Ramos (cell line): ENCODE results near the gene ITPR2.
"Not testable (repeated sequence)": the region's sequence is repeated elsewhere in the genome, so short reads cannot be mapped to it uniquely, and the experiment has no call there.

ENCODE experiments used
- in situ Hi-C: fragments of 300-500 bp; cut with MboI; formaldehyde crosslinking; loops from one replicate; pipeline ENCODE4 v1.14.3; 2022; ENCODE audit warnings: low sequenced_read_pairs; ENCODE audit not compliant: unreplicated experiment

The ITPR2 gene

GRCh38 chr12:26737487-26738030 is 95.4 kb downstream of the ITPR2 start:
- in situ Hi-C loops, result no loop called here

- in situ Hi-C loops, result no loop called here
Observed at GRCh38 chr12:26736563-26737486, 96.2 kb downstream of the ITPR2 start.

DNA sequence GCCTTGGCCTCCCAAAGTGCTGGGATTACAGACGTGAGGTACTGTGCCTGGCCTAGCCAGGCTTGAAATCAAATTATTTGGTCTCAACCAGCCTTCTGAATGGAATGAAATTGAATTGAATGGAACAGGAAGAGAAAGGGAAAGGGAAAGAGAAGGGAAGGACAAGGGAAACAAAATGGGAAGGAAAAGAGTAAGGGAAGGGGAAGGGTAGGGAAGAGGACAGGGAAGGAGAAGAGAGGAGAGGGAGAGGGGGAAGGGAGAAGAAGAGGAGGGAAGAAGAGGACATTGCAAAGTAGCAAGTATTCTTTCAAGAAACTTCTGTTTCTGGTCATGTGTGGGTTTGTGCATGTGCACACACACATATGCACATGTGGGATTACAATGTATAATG is 97.8 kb downstream of the ITPR2 start:
- in situ Hi-C loops, result no loop called here

GRCh38 chr12:26734510-26735248 is 98.3 kb downstream of the ITPR2 start:
- in situ Hi-C loops, result no loop called here

- in situ Hi-C loops, result no loop called here
Observed at GRCh38 chr12:26732005-26732908, 100.7 kb downstream of the ITPR2 start.

- in situ Hi-C loops, result no loop called here
Observed at GRCh38 chr12:26730481-26731350, 102.3 kb downstream of the ITPR2 start.

DNA sequence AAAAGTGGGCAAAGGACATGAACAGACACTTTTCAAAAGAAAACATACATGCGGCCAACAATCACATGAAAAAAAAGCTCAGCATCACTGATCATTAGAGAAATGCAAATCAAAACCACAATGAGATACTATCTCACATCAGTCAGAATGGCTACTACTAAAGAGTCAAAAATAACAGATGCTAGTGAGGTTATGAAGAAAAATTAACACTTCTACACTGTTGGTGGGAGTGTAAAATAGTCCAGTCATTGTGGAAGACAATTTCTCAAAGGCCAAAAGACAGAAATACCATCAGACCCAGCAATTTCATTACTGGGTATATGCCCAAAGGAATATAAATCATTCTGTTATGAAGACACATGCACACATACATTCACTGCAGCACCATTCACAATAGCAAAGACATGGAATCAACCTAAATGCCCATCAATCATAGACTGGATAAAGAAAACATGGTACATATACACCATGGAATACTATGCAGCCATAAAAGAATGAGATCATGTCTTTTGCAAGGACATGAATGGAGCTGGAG is 103.8 kb downstream of the ITPR2 start:
- in situ Hi-C loops, result not testable (repeated sequence)

DNA sequence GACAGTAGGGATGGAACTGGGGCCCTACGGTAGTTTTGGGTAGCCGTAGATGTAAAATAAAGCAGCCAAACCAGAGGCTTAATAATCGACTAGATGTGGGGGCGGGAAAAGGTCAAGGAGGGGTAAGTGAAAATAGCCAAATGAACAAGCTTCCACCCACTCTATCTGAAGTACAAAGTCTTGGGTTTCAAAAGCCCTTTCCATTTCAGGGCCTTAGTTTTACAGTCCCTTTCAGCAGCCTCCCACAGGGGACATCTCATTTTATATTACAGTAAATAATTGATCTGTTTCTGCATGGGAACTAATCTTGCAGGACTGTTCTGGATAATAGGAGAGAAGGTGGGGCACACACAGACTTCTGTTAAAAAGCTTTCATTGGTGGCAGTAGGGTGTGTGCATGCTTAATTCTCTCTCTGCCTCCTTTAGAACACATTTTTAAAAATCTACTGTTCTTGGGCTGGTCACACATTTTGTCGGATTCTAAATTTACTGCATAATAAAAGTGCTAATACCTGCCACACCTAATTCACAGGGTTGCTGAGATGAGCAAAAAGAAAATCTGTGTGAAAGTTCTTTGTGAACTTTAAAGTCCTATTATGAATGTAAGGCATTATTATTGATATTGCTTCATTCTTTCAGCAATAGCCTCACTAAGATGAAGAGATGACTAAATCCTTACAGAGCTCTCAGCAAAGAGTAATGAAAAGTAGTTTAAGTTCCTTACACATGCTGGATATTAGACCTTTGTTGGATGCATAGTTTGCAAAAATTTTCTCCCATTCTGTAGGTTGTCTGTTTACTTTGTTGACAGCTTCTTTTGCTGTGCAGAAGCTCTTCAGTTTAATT is 104.6 kb downstream of the ITPR2 start:
- in situ Hi-C loops, result no loop called here

GRCh38 chr12:26727482-26728204 is 105.4 kb downstream of the ITPR2 start:
- in situ Hi-C loops, result no loop called here

DNA sequence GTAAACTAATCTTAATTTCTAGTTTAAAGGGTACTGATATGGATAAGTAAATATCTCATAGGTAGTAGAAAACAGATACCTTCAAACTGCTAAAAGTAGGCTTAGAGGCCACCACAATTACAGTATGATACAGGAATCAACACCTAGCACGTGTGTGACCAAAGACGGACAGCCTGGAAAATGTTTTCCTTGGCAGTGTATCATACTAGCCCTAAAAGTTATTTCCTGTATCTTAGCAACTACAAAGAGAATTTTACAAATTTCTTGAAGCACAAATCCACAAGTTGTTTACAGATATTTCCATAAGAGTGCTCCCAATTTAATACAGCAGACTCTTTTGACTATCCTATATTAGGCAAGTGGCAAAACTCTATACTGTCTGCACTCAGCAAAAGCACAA is 106.0 kb downstream of the ITPR2 start:
- in situ Hi-C loops, result no loop called here

GRCh38 chr12:26725276-26725916 is 107.6 kb downstream of the ITPR2 start:
- in situ Hi-C loops, result no loop called here

DNA sequence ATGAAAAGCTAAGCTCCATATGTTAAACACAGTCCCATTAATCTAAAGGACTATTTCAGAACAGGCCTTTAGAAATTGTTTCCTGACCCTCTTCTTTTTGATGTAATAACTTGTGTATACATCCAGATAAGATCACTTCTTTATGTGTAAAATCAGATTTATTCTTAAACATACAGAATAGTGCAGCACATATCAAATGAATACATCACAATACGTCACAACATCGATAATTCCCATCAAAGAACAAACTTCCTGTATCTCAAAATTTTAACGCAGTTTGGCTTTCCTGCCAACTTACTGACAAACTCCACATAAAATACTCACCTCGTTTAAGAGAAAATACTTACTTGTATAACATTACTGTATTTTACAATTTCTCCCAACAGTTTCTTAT is 108.7 kb downstream of the ITPR2 start:
- in situ Hi-C loops, result no loop called here

DNA sequence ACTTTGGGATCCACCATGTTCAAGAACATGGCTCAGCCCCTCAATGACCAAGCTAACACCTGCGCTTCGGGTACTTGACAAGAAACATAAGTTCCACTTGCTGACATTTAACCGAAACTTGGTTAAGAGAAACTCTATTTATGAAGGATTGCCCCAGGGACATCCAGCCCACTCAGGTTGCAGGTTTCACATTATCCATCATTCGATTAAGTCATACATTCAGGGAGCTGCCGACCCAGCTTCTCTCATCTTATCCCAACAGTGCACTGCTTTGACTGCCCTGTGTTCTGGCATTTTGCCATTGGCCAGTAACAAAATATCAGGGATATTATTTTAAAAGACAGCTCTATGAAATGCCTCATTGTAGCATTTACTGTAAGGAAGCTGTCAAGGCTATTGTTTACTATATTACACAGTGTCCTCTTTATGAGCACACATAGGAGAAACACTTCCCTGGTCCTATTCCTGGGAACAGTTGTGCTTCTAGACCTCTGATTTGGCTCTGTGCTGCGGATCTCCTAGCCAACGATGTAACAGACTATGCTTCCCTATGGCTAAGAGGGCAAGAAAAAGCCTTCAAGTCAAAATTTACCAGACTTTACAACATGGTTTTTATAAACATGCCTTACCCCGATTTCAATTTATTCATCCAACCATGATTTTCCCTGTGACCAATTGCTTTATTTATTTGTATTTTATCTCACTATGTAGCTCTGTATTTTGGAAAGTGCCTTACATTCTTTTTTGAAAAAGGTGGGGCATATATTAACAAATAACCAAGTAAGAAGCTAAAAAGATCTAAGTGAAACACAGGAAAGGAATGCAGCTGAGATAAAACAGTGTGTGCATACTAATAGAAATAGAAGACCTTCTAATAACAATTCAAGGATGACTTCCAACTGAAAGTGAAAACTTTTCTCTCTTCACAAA is 109.3 kb downstream of the ITPR2 start:
- in situ Hi-C loops, result no loop called here

GRCh38 chr12:26721800-26722199 is 111.2 kb downstream of the ITPR2 start:
- in situ Hi-C loops, result no loop called here

DNA sequence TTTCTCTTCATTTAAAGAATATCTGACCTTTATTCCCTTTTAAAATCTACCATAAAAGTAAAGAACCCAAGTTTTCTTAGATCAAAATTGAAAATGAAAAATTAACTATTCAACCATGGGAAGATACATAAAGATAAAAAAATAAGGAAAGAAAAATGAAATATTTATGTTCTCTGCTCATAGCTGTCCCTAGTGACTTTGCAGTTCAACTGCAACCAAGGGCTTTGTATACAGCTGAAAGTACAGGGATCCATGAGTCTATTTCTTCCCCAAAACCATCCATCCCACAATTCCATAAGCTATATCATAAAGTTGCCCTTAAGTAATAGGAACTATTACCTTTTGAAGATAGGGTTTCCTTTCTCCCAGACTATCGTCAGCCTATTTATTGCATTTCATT is 113.1 kb downstream of the ITPR2 start:
- in situ Hi-C loops, result no loop called here

- in situ Hi-C loops, result no loop called here
Observed at GRCh38 chr12:26717757-26718156, 115.2 kb downstream of the ITPR2 start.
